Keratinocyte (primary cell): Measurements from ENCODE around the gene SLC6A16. TPM values are rescaled to one million over a fixed set of nuclear protein-coding genes. Genes with fewer than 3 reads are reported as not detected.

ENCODE experiments used
- DNase-seq: peaks from one replicate; pipeline ENCODE4 v3.0.0-alpha.2; 2011; ENCODE audit warnings: low read depth, missing footprints, low spot score
- FAIRE-seq: peaks from 2 replicates; lab custom pipeline; 2011; peaks lifted over from hg19 to GRCh38; lab: Jason Lieb, UNC
- H2AFZ ChIP-seq: 2 replicates; pipeline ENCODE4 v1.6.0; 2012; ENCODE audit warnings: low read length, control low read depth, inconsistent platforms; ENCODE audit not compliant: control insufficient read depth
- H3K27ac ChIP-seq: 2 replicates; pipeline ENCODE4 v1.5.1; 2011; ENCODE audit warnings: low read length; ENCODE audit not compliant: control insufficient read depth, insufficient read depth
- H3K27me3 ChIP-seq: 3 replicates; pipeline ENCODE4 v1.6.0; 2011; ENCODE audit warnings: low read length; ENCODE audit not compliant: control insufficient read depth, insufficient read depth; ENCODE audit errors: extremely low read depth
- H3K36me3 ChIP-seq, 2 experiments: 2 replicates in 1 of 2; 3 replicates in 1 of 2; pipeline ENCODE4 v1.5.1; 2011; ENCODE audit warnings: low read length in 2 of 2, mild to moderate bottlenecking in 1 of 2; ENCODE audit not compliant: control insufficient read depth in 2 of 2, insufficient read depth in 2 of 2; ENCODE audit errors: extremely low read depth in 1 of 2
- H3K4me1 ChIP-seq: 3 replicates; pipeline ENCODE4 v1.5.1; 2011; ENCODE audit warnings: low read length; ENCODE audit not compliant: control insufficient read depth, insufficient read depth; ENCODE audit errors: extremely low read depth
- H3K4me2 ChIP-seq: 3 replicates; pipeline ENCODE4 v1.6.0; 2011; ENCODE audit warnings: low read depth, low read length; ENCODE audit not compliant: control insufficient read depth, insufficient read depth; ENCODE audit errors: extremely low read depth
- H3K4me3 ChIP-seq, 3 experiments: fragments of 200-600 bp in 1 of 3; sonication (generic) in 1 of 3; 2 replicates in 2 of 3; 3 replicates in 1 of 3; pipeline ENCODE4 v1.5.1; 2011 to 2016; ENCODE audit warnings: low read length in 3 of 3, mild to moderate bottlenecking in 3 of 3, control low read depth in 2 of 3, inconsistent platforms in 1 of 3, low read depth in 1 of 3, mixed read lengths in 1 of 3, mixed run types in 1 of 3, moderate library complexity in 1 of 3; ENCODE audit not compliant: control insufficient read depth in 2 of 3, insufficient read depth in 2 of 3; ENCODE audit errors: extremely low read depth in 1 of 3
- H3K79me2 ChIP-seq: 2 replicates; pipeline ENCODE4 v1.6.0; 2012; ENCODE audit warnings: low read length; ENCODE audit not compliant: control insufficient read depth, insufficient read depth
- H3K9ac ChIP-seq: 3 replicates; pipeline ENCODE4 v1.6.0; 2011; ENCODE audit warnings: low read length; ENCODE audit not compliant: control insufficient read depth, insufficient read depth; ENCODE audit errors: extremely low read depth
- H3K9me1 ChIP-seq: 3 replicates; pipeline ENCODE4 v1.6.0; 2011; ENCODE audit warnings: low read length; ENCODE audit not compliant: control insufficient read depth, insufficient read depth; ENCODE audit errors: extremely low read depth
- H3K9me3 ChIP-seq: 2 replicates; pipeline ENCODE4 v1.5.1; 2012; ENCODE audit warnings: low read depth, low read length; ENCODE audit not compliant: control insufficient read depth
- H4K20me1 ChIP-seq: 3 replicates; pipeline ENCODE4 v1.6.0; 2011; ENCODE audit warnings: low read length; ENCODE audit not compliant: control insufficient read depth, insufficient read depth; ENCODE audit errors: extremely low read depth
- CTCF ChIP-seq, 3 experiments: IDR thresholded peaks in 1 of 3; conservative IDR thresholded peaks in 1 of 3; optimal IDR thresholded peaks in 1 of 3; 2 replicates in 2 of 3; 3 replicates in 1 of 3; pipeline versions ENCODE3 to v1.5.1; 2011; ENCODE audit warnings: low read length in 3 of 3, mild to moderate bottlenecking in 3 of 3, moderate library complexity in 2 of 3, control low read depth in 1 of 3, inconsistent platforms in 1 of 3; ENCODE audit not compliant: insufficient read depth in 2 of 3; ENCODE audit errors: extremely low read depth in 1 of 3
- dilution Hi-C: fragments of 300-500 bp; cut with MboI; formaldehyde crosslinking; loops from one replicate; pipeline ENCODE4 v1.7.0; 2020; ENCODE audit warnings: low sequenced_read_pairs; ENCODE audit not compliant: extremely low pct_ligation_motif_present
- polyA plus RNA-seq, 5 experiments: library from polyadenylated mRNA; depleted of rRNA in 3 of 5; stranded (reverse) in 3 of 5; stranded (forward) in 1 of 5; unstranded in 1 of 5; fragments of >200 nt; gene quantifications; 1 replicate in 1 of 5; 2 replicates in 3 of 5; 3 replicates in 1 of 5; pipeline versions ENCODE4 v1.2.1 to v1.2.3, GENCODE V29; 2011 to 2012; ENCODE audit warnings: missing spikeins in 2 of 5, low read depth in 1 of 5, low replicate concordance in 1 of 5
- small RNA-seq, 3 experiments: library from RNA; depleted of rRNA; stranded (forward); fragments of <200 nt; gene quantifications; one replicate each; pipeline ENCODE3, GENCODE V24; 2012; ENCODE audit warnings: low read depth in 3 of 3, low replicate concordance in 1 of 3; ENCODE audit not compliant: insufficient read length in 3 of 3

SLC6A16 gene
- polyA plus RNA-seq, 1 donor (not counting 4 experiments of a cell fraction or from before 2014, with no cell fraction given): not detected

- no peaks in the 10 kb centered on the region for H3K9me3 ChIP-seq
- DNase-seq (no peak), FAIRE-seq (no peak)
- H3K36me3 ChIP-seq: peaks cover 0 to 4% of the 10 kb centered on the region in 2 experiments
- no peak overlapping the region for H3K4me3 ChIP-seq
- H4K20me1 ChIP-seq: no peaks in the 10 kb centered on the region
- TF ChIP-seq CTCF (optimal IDR thresholded peaks at IDR 0.05 in 1 of 3, IDR thresholded peaks at IDR 0.05 in 1 of 3, conservative IDR thresholded peaks at IDR 0.05 in 1 of 3; ENCODE audit: extremely low read depth in 1 of 3, insufficient read depth in 2 of 3, low read length in 3 of 3): no peak
- H3K79me2 ChIP-seq: no peaks in the 10 kb centered on the region
- no peak overlapping the region for H3K4me2 ChIP-seq
- no peaks in the 10 kb centered on the region for H3K9me1 ChIP-seq
- no peak overlapping the region for H3K27ac ChIP-seq
- no peaks in the 10 kb centered on the region for H3K4me1 ChIP-seq
- H3K9ac ChIP-seq: no peak overlapping the region
- dilution Hi-C loops: no loop called here
- H3K27me3 ChIP-seq: no peaks in the 10 kb centered on the region
- H2AFZ ChIP-seq: no peak overlapping the region
Measured at GRCh38 chr19:49241769-49242168, 83.2 kb downstream of the SLC6A16 start.

Small RNA genes within 50 kb of the gene (small RNA-seq; reads per million reads assigned to genes)
- 0 reads per million in 3 experiments for gene MIR4324

Other genes with a start within 250 kb of the SLC6A16 start
- 116 to 186 TPM (median 149 TPM) in 3 replicates for gene SNRNP70, start 239.7 kb downstream of the SLC6A16 start, polyA plus RNA-seq
- gene LIN7B, start 210.8 kb downstream of the SLC6A16 start, polyA plus RNA-seq: 1.6 to 2.8 TPM (median 1.7 TPM) in 3 replicates
- gene C19orf73, start 206.0 kb downstream of the SLC6A16 start, polyA plus RNA-seq: 0.54 to 0.98 TPM (median 0.71 TPM) in 3 replicates
- 3.0 to 3.4 TPM (median 3.1 TPM) in 3 replicates for gene PPFIA3, start 205.6 kb downstream of the SLC6A16 start, polyA plus RNA-seq
- gene HRC, start 169.8 kb downstream of the SLC6A16 start, polyA plus RNA-seq: 0.03 to 0.08 TPM in 2 of 3 replicates, not detected in the other
- 16.1 to 23.3 TPM (median 16.1 TPM) in 3 replicates for gene TRPM4, start 167.4 kb downstream of the SLC6A16 start, polyA plus RNA-seq
- not detected in 3 replicates for gene CD37, start 10.2 kb upstream of the SLC6A16 start, polyA plus RNA-seq
- gene TEAD2, start 37.2 kb upstream of the SLC6A16 start, polyA plus RNA-seq: 6.4 to 13.6 TPM (median 8.9 TPM) in 3 replicates
- gene DKKL1, start 38.7 kb upstream of the SLC6A16 start, polyA plus RNA-seq: 0.10 TPM in 1 of 3 replicates, not detected in the others
- not detected in 3 replicates for gene KASH5, start 63.1 kb upstream of the SLC6A16 start, polyA plus RNA-seq
- gene PTH2, start 98.2 kb upstream of the SLC6A16 start, polyA plus RNA-seq: not detected in 3 replicates
- not detected in 3 replicates for gene GFY, start 100.2 kb upstream of the SLC6A16 start, polyA plus RNA-seq
- 0.04 to 0.12 TPM (median 0.04 TPM) in 3 replicates for gene SLC17A7, start 116.3 kb upstream of the SLC6A16 start, polyA plus RNA-seq
- gene PIH1D1, start 126.6 kb upstream of the SLC6A16 start, polyA plus RNA-seq: 29.0 to 40.7 TPM (median 37.8 TPM) in 3 replicates
- 7.1 to 12.2 TPM (median 9.8 TPM) in 3 replicates for gene ALDH16A1, start 128.0 kb upstream of the SLC6A16 start, polyA plus RNA-seq
- gene FLT3LG, start 149.0 kb upstream of the SLC6A16 start, polyA plus RNA-seq: 0.80 to 1.7 TPM (median 1.3 TPM) in 3 replicates
- gene RPL13A, start 162.4 kb upstream of the SLC6A16 start, polyA plus RNA-seq: 1,826 to 4,676 TPM (median 3,383 TPM) in 3 replicates
- 2,569 to 3,320 TPM (median 2,868 TPM) in 3 replicates for gene RPS11, start 171.2 kb upstream of the SLC6A16 start, polyA plus RNA-seq
- gene FCGRT, start 187.5 kb upstream of the SLC6A16 start, polyA plus RNA-seq: 12.0 to 12.8 TPM (median 12.3 TPM) in 3 replicates
- gene RCN3, start 202.8 kb upstream of the SLC6A16 start, polyA plus RNA-seq: 0.10 to 0.14 TPM in 2 of 3 replicates, not detected in the other